HG03378 (cell line): ENCODE measurements around the gene CLDN1.

ENCODE experiments used
- ATAC-seq: cut with Tn5 transposase; IDR thresholded peaks from one replicate; pipeline ENCODE4 v1.9.1; 2021; ENCODE audit warnings: mild to moderate bottlenecking, moderate library complexity; ENCODE audit not compliant: unreplicated experiment

The CLDN1 gene, protein sequence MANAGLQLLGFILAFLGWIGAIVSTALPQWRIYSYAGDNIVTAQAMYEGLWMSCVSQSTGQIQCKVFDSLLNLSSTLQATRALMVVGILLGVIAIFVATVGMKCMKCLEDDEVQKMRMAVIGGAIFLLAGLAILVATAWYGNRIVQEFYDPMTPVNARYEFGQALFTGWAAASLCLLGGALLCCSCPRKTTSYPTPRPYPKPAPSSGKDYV

DNA sequence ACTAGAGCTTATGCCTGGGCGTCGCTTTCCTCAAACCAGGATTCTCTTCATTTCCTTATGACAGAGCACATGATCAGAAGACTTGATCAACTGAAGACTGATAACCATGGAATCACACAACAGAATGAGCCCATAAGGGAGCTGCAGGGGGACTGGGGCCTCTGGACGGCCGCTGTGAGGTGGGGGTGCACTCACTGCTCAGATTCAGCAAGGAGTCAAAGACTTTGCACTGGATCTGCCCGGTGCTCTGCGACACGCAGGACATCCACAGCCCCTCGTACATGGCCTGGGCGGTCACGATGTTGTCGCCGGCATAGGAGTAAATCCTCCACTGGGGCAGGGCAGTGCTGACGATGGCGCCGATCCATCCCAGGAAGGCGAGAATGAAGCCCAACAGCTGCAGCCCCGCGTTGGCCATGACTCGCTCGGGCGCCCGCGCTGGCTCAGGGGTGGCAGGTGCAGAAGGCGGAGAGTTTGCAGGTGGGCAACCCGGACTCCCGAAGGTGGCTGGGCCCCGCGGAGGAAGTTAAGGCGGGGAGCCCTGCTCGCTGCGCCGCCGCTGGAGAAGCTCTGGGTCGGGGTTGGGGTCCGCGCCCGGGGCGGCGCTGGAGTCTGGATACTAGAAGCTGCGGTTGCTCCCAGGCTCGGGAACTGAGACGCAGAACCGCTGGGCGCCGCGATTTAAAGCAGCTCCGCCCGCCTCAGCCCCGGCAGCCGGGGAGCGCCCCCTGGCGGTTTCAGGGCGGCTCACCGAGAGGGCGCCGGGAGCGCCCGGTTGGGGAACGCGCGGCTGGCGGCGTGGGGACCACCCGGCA, at the start of gene CLDN1:
CLDN1 (minus strand) TSS at position 658 of the 815 bp plus-strand sequence; CDS start at position 418, 240 bp downstream.
- ATAC-seq, result peak; percentile 67

DNA sequence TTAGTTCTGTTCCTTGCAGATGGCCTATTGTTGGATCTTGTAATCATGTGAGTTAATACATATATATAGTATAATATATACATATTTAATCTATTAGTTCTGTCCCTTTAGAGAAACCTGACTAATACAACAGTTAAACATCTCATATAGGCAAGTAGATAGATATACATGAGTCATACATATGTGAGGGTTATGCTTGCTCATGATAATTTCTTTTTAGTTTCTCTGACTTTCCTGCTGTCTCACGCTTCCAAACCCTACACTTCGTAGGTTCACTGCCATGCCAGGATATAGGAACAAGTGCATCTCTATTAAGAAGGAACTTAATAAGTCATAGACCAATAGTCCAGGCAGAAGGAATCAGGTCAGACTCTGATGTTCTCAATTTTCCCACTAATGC, 48.9 kb upstream of the CLDN1 start:
- no peak for ATAC-seq

DNA sequence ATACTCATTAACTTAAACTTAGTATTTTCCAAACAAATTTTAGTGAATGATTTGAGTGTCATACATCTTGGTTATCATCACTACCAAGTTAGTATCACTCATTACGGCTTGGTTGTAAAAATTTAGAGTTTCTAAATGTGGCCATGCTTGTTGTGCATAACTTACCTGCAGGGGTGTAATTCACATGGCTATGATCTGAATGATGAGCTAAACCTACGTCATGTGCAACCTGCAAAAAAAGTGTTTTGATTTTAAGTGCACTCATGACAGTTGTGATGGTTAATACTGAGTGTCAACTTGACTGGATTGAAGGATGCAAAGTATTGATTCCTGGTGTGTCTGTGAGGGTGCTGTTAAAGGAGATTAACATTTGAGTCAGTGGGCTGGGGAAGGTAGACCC, 48.1 kb upstream of the CLDN1 start:
- ATAC-seq, result no peak

DNA sequence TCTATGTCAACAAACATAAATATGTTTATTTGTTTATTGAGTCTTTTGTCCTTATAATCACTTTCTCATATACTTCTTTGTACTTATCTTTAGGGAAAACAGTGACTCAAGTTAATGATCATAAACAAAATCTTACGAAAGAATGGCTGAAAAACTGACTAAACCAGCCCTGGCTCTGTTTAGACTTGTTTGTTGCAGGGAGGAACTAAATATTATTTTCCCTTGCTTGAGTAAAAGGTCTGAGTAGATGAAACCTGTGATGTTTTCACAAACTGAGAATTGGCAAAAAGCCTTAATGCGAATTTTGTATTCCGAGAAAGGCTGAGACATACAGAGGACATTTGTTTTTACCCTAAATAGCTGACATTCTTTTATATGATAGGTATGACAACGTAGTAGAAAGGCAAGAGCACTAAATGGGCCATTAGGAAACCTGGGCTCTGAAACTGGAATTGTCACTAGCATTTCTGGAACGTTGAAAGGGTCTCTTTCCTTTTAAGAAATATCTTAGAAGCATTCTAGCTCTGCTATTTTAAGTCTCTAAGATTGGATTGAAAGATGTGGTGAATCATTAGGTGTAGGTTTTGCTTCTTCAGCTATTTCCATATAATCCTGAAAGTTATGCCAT, 47.5 kb upstream of the CLDN1 start:
- no peak for ATAC-seq

DNA sequence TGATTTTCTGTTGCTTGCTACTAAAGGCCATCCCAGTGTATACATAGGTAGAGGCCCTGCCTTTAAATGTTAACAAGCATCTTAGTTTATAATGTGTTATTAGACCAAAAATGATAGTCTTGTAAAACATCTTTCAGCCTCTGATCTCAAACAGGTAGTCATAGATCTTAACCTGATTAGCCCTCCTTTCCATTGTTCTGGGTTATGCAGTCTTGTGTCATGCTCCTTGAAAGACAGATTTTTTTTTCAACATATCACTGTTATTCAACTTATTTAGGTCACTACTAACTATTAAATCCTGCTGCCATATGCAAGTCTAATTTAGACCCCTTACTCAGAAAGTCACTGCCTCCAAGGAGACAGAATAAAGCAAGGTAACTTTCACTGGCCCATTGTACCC, 46.6 kb upstream of the CLDN1 start:
- ATAC-seq, result no peak

GRCh38 chr3:190366133-190366532, 43.9 kb upstream of the CLDN1 start:
- ATAC-seq, result no peak

DNA sequence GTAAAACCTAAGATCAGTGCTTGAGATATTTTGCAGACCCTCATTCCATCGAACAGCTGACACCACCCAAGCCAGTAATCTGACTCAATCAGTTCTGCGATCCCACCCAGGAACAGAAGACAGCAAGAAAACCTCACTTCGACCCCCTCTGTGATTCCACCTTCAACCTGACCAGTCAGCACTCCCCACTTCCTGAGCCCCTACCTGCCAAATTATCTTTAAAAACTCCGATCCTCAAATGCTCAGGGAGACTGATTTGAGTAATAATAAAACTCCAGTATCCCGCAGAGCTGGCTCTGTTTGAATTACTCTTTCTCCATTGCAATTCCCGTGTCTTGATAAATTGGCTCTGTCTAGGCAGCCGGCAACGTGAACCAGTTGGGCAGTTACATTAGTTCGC, 40.0 kb upstream of the CLDN1 start:
- ATAC-seq, result no peak

DNA sequence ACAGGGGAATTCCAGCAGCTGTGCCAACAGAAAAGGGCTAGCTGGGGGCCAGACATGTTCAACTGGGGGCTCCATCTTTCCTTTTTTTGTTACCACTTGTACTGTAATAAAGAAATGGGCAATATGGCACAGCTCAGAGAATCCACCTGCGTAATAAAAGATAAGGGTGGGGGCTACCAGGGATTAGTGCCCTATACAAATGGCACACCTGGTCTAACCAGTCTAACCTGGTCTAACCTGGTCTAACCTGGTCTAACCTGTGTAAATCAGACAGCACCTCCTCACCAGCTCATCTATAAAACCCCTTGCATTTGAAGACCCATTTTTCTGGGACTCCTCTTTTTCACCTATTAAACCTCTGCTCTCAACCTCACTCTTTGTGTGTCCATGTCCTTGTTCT, 39.5 kb upstream of the CLDN1 start:
- no peak for ATAC-seq

- ATAC-seq, result no peak
These were observed 38.0 kb upstream of the CLDN1 start for GRCh38 chr3:190360228-190360627.

GRCh38 chr3:190359813-190360212, 37.6 kb upstream of the CLDN1 start:
- no peak for ATAC-seq

GRCh38 chr3:190357468-190357867, 35.2 kb upstream of the CLDN1 start:
- ATAC-seq, result no peak

DNA sequence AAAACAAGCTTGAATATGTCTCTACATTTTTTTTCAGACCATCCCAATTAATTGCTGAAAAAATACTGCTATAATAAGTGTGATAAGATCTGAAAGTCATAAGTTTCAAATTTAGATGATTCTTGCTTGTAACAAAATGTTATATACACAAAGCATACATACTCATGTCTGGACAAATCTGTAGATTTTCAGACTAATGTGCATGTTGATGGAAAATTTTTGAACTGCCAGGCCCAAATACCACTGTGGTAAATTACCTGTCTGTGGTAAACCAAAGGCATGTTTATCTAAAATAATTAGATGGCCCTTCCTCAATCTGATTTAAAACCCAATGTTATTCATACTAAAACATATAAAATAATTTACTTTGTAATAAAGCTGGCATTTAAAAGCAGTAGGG, 34.0 kb upstream of the CLDN1 start:
- no peak for ATAC-seq

DNA sequence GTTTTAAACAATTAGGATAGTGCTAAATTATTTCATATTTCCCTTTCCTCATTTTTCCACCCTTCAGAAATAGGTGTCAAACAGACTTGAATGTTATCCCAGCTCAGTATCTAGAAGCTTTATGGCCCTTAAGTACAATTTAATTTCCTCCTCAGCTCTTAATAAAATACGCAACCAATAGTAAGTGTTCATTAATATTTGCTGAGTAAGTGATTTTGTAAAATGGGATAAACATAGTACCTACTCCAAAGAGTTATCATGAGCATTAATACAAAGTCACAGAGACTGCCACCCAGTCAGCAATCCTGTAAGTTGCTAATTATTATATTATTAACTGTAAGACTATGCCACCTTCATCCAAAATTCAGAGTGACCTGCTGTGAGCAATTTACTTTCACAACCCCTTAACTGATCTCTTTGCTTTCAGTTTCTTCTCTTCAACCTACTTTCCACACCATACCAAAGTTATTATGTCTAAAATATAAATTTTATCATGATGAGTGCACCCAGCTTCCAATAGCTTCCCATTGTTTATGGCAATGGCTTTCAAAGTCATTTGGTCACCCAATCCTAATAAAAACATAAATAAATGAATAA, 30.7 kb upstream of the CLDN1 start:
- ATAC-seq, result no peak

- no peak for ATAC-seq
These were observed 24.3 kb upstream of the CLDN1 start for GRCh38 chr3:190346541-190346940.

DNA sequence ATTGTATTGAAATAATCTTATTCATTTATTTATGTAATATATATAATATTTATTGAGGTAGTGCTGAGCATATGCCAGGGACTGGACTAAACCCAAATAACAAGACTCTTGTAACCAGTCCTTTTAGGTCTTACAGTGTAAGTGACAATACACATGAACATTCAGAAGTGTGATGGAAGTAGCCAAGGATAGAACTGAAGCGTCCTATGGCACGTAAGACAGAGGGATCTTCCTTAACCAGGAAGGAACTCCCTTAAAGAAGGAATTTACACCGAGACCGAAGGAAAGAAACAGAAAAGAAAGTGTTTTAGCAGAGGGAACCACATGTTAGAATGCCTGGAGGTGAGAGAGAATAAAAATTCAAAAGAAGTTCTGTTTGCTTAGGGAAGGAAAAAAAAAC, 23.6 kb upstream of the CLDN1 start:
- no peak for ATAC-seq

DNA sequence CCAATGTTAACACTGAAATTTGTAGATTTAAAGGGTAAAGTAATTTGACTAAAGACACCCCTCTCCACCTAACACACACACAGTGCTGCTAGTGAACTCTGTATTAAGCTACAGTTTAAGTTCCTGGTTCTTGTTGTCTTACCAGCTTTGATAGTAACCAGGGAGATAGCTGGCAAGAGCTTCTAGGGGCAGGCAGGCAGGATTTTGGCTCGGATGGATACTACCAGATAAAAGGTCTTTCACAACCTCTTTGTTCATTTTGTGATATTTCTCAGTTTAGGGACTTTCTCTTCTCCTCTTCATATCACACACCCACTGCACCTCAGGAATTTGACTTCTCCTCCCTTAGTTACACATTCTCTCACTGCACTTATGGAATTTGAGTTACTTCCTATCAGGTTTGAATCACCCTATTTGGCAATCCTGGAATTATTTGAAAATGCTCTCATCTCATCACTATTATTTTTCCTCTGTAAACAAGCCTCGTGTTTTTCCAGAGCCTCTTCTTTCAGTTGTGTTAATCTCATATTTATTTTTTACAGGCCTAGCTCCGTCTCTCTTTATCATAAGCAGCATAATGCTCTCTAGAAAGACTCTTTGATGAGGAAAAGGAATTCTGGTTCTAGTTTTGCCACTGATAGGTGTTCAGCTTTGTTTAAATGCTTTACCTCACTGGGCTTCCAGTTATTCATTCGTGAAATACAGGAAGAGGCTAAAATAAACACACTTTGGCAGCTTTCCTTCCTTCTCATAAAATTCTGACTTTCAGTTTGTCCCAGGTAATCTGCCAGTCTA, 23.0 kb upstream of the CLDN1 start:
- no peak for ATAC-seq

- no peak for ATAC-seq
These were observed 17.8 kb upstream of the CLDN1 start for GRCh38 chr3:190340071-190340470.

- peak; percentile 70 for ATAC-seq
These were observed 16.9 kb upstream of the CLDN1 start for GRCh38 chr3:190339130-190339529.

- no peak for ATAC-seq
These were observed 16.5 kb upstream of the CLDN1 start for GRCh38 chr3:190338717-190339116.

DNA sequence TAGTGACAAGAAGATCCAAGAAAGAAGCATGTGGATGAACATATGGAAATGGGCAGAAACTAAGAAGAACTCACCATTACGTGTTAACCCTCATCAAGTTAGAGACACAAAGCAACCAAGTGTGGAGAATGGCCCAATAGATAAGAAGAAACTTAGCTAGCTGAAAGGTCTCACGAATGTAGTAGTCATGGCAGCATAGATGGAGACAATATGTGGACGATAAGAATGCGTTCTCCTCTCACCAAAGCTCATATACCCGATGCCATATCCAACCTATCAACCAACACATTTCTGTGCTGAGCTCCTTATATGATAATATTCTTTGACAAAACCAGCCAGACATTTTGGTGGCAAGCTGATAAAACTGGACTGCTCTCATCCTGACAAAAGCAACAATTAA, 15.1 kb upstream of the CLDN1 start:
- no peak for ATAC-seq
